Liver (tissue), 9 donors: Measurements from ENCODE around the gene RPS6KA1. TPM values are rescaled to one million over a fixed set of nuclear protein-coding genes. Genes with fewer than 3 reads are reported as not detected.

Experiments used
- DNase-seq: peaks from one replicate; pipeline ENCODE4 v3.0.0-alpha.2; 2017; ENCODE audit warnings: low spot score
- H3K27ac ChIP-seq, 2 donors: one replicate each; pipeline ENCODE4 v1.7.0; 2013; ENCODE audit warnings: inconsistent platforms in 2 of 2, low read length in 2 of 2, control low read depth in 1 of 2, low read depth in 1 of 2, mild to moderate bottlenecking in 1 of 2
- H3K27me3 ChIP-seq, 4 donors: one replicate each; pipeline versions ENCODE4 v1.6.1 to v1.7.0; 2013; ENCODE audit warnings: low read length in 3 of 4, inconsistent platforms in 1 of 4, mild to moderate bottlenecking in 1 of 4, moderate library complexity in 1 of 4; ENCODE audit not compliant: control insufficient read depth in 4 of 4, insufficient read depth in 4 of 4
- H3K36me3 ChIP-seq, 4 donors: one replicate each; pipeline versions ENCODE4 v1.6.1 to v1.7.0; 2013; ENCODE audit warnings: low read length in 3 of 4, mild to moderate bottlenecking in 3 of 4, low read depth in 1 of 4, moderate library complexity in 1 of 4; ENCODE audit not compliant: control insufficient read depth in 4 of 4, insufficient read depth in 3 of 4
- H3K4me1 ChIP-seq, 4 donors: one replicate each; pipeline versions ENCODE4 v1.6.1 to v1.7.0; 2013; ENCODE audit warnings: low read length in 3 of 4, mild to moderate bottlenecking in 3 of 4, moderate library complexity in 1 of 4; ENCODE audit not compliant: control insufficient read depth in 4 of 4, insufficient read depth in 4 of 4
- H3K4me3 ChIP-seq, 3 donors: one replicate each; pipeline versions ENCODE4 v1.6.1 to v1.7.0; 2013; ENCODE audit warnings: low read length in 3 of 3, control low read depth in 1 of 3, low read depth in 1 of 3, mild to moderate bottlenecking in 1 of 3
- H3K9ac ChIP-seq, 2 donors: one replicate each; pipeline ENCODE4 v1.7.0; 2013; ENCODE audit warnings: low read length in 2 of 2, mild to moderate bottlenecking in 2 of 2, moderate library complexity in 2 of 2, control low read depth in 1 of 2, low read depth in 1 of 2
- H3K9me3 ChIP-seq, 4 donors: one replicate each; pipeline versions ENCODE4 v1.6.1 to v1.7.0; 2013; ENCODE audit warnings: low read length in 3 of 4; ENCODE audit not compliant: control insufficient read depth in 4 of 4
- EGR1 ChIP-seq, 2 donors: IDR thresholded peaks; 2 replicates each; pipeline ENCODE4 v1.6.1; 2016 to 2018; ENCODE audit warnings: antibody characterized with exemption in 2 of 2, low read depth in 2 of 2
- FOXA1 ChIP-seq: IDR thresholded peaks from 2 replicates; pipeline ENCODE4 v1.6.1; 2016; ENCODE audit warnings: antibody characterized with exemption
- FOXA2 ChIP-seq: IDR thresholded peaks from 2 replicates; pipeline ENCODE4 v1.6.1; 2016; ENCODE audit warnings: antibody characterized with exemption
- GABPA ChIP-seq, 2 donors: IDR thresholded peaks in 1 of 2; conservative IDR thresholded peaks in 1 of 2; 2 replicates each; pipeline ENCODE4 v1.6.1; 2016; ENCODE audit warnings: antibody characterized with exemption in 2 of 2, mild to moderate bottlenecking in 1 of 2, moderate library complexity in 1 of 2
- HNF4A ChIP-seq, 2 donors: conservative IDR thresholded peaks; 2 replicates each; pipeline ENCODE4 v1.6.1; 2016; ENCODE audit warnings: antibody characterized with exemption in 2 of 2, mild to moderate bottlenecking in 2 of 2
- HNF4G ChIP-seq: IDR thresholded peaks from 2 replicates; pipeline ENCODE4 v1.6.1; 2016; ENCODE audit warnings: antibody characterized with exemption
- NR2F2 ChIP-seq: IDR thresholded peaks from 2 replicates; pipeline ENCODE4 v1.6.1; 2016; ENCODE audit warnings: antibody characterized with exemption
- RAD21 ChIP-seq, 2 donors: IDR thresholded peaks; 2 replicates each; pipeline ENCODE4 v1.6.1; 2016; ENCODE audit warnings: antibody characterized with exemption in 2 of 2, mild to moderate bottlenecking in 2 of 2
- SP1 ChIP-seq: IDR thresholded peaks from 2 replicates; pipeline ENCODE4 v1.6.1; 2018; ENCODE audit warnings: antibody characterized with exemption, mild to moderate bottlenecking
- YY1 ChIP-seq: IDR thresholded peaks from 2 replicates; pipeline ENCODE4 v1.6.1; 2016; ENCODE audit warnings: antibody characterized with exemption, mild to moderate bottlenecking
- WGBS: extraction: QIAGEN DNeasy Blood & Tissue Kit; methylation state at CpG from one replicate; pipeline ENCODE4 v1.1.7; 2013; 5-methylcytosine and 5-hydroxymethylcytosine counted together
- polyA plus RNA-seq, 2 donors: library from polyadenylated mRNA; stranded (reverse) in 1 of 2; unstranded in 1 of 2; fragments of 200-250 nt in 1 of 2; fragments of >200 nt in 1 of 2; fragmentation: Nextera tagmentation in 1 of 2; extraction: Ambion mirVana in 1 of 2; gene quantifications; one replicate each; pipeline versions ENCODE4 v1.2.1 to v1.2.3, GENCODE V29; 2013 to 2015
- total RNA-seq, 2 donors: library from RNA; depleted of rRNA; stranded (reverse); fragments of >200 nt; gene quantifications; one replicate each; pipeline ENCODE4 v1.2.3, GENCODE V29; 2014
- TF ChIP-seq, protein P1 (sequence below): fragments of 150-350 bp; IDR thresholded peaks from 2 replicates; pipeline ENCODE4 v1.5.1; 2017; ENCODE audit warnings: improper control_type of control experiment, low read depth, low read length; ENCODE audit not compliant: missing input control
- TF ChIP-seq, protein P2 (sequence below): IDR thresholded peaks from 2 replicates; pipeline ENCODE4 v1.6.1; 2016; ENCODE audit warnings: antibody characterized with exemption
- donor health status: healthy.
- donor health status: healthy.
- donor health status: healthy.
- donor health status: healthy.
- donor health status: healthy.

Gene RPS6KA1
- total and polyA plus RNA-seq, 4 donors = 4.0 to 26.8 (median 7.4) TPM

DNA sequence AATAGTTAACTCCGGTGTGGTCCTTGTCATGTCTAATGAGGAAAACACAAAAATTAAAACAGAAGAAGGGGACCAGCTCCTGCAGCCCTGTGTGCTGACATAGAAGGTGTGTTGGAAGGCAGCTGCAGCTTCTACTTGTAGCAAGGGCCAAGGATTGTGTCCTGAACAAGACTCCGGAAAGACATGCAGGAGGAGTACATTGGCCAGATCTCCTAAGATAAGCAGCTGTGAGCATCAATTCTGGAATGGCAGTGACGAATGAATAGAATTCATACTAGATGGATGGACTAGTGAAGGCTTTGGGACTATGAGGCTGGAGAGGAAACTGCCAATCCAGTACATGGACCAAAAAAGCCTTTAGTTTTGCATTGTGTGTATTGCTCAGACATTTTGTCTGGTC, 19.3 kb downstream of the RPS6KA1 start (continued):
- TF ChIP-seq EGR1 (IDR thresholded peaks at IDR 0.05; ENCODE audit: low read depth in 2 of 2) (no peak), HNF4A (conservative IDR thresholded peaks at IDR 0.05) (no peak), FOXA2 (no peak)
- TF ChIP-seq, protein P1, sequence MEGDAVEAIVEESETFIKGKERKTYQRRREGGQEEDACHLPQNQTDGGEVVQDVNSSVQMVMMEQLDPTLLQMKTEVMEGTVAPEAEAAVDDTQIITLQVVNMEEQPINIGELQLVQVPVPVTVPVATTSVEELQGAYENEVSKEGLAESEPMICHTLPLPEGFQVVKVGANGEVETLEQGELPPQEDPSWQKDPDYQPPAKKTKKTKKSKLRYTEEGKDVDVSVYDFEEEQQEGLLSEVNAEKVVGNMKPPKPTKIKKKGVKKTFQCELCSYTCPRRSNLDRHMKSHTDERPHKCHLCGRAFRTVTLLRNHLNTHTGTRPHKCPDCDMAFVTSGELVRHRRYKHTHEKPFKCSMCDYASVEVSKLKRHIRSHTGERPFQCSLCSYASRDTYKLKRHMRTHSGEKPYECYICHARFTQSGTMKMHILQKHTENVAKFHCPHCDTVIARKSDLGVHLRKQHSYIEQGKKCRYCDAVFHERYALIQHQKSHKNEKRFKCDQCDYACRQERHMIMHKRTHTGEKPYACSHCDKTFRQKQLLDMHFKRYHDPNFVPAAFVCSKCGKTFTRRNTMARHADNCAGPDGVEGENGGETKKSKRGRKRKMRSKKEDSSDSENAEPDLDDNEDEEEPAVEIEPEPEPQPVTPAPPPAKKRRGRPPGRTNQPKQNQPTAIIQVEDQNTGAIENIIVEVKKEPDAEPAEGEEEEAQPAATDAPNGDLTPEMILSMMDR = no peak

DNA sequence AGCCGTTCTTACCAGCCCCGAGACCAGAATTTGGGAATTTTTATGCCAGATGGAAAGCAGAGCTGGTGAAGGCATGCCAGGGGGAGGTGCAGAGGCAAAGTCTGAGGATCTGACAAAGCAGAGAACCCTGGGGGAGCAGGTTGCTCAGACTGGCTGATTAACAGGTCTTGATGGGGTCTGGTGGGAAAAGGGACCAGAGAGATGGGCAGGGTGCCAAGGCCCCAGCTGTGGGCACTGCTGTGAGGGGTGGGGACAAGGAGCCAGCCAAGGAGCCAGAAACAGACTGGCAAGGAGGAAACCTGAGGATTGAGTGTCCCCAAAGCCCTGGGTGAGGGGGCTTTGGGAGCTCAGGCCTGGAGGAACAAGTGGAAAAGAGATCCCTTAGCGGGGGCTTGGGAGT, 21.4 kb downstream of the RPS6KA1 start:
- H3K4me3 ChIP-seq = no peak overlapping the region
- WGBS = 97% methylated on average over 3 of the region's 3 CpGs
- H3K27ac ChIP-seq = no peak overlapping the region
- no peak for DNase-seq
- H3K4me1 ChIP-seq = no peaks in the 10 kb centered on the region
- H3K36me3 ChIP-seq = peaks cover 0 to 4% (median 2%) of the 10 kb centered on the region in 4 donors
- no peak for TF ChIP-seq FOXA2
- no peak for TF ChIP-seq RAD21 (IDR thresholded peaks at IDR 0.05)
- TF ChIP-seq, protein P1 = no peak
- TF ChIP-seq EGR1 (IDR thresholded peaks at IDR 0.05; ENCODE audit: low read depth in 2 of 2) = no peak
- no peak for TF ChIP-seq YY1
- no peak for TF ChIP-seq GABPA (IDR thresholded peaks at IDR 0.05 in 1 of 2, conservative IDR thresholded peaks at IDR 0.05 in 1 of 2)
- no peak for TF ChIP-seq FOXA1
- TF ChIP-seq HNF4G = no peak
- TF ChIP-seq NR2F2 = no peak
- no peak for TF ChIP-seq SP1
- TF ChIP-seq, protein P2, sequence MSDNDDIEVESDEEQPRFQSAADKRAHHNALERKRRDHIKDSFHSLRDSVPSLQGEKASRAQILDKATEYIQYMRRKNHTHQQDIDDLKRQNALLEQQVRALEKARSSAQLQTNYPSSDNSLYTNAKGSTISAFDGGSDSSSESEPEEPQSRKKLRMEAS = no peak
- no peak overlapping the region for H3K9ac ChIP-seq
- H3K27me3 ChIP-seq = no peaks in the 10 kb centered on the region
- H3K9me3 ChIP-seq = no peaks in the 10 kb centered on the region

DNA sequence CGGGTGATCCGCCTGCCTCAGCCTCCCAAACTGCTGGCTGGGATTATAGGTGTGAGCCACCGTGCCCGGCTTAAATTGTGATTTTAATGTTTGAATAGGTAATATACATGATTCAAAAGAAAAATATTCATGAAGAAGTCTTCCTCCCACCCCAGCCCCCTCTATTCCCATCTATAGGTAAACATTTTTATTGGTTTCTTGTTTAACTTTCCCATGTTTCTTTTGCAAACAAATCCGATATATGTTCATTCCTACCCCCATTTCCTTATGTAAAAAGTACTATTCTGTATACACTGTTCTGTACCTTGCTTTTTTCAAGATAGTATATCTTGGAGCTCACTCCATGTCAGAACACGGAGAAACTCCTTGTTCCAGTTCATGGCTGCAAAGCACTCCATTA, 23.2 kb downstream of the RPS6KA1 start:
- no peak for TF ChIP-seq SP1
- TF ChIP-seq NR2F2 = no peak
- TF ChIP-seq, protein P2 = no peak
- 93% methylated on average over 6 of the region's 6 CpGs for WGBS
- no peak overlapping the region for H3K9ac ChIP-seq
- H3K4me3 ChIP-seq = no peak overlapping the region
- H3K27ac ChIP-seq = no peak overlapping the region
- no peaks in the 10 kb centered on the region for H3K27me3 ChIP-seq
- no peaks in the 10 kb centered on the region for H3K4me1 ChIP-seq
- peaks cover 1 to 9% (median 3%) of the 10 kb centered on the region in 4 donors for H3K36me3 ChIP-seq
- DNase-seq = no peak
- H3K9me3 ChIP-seq = no peaks in the 10 kb centered on the region
